Measurements from ENCODE around the gene DNAI1.

DNAI1 gene

DNA sequence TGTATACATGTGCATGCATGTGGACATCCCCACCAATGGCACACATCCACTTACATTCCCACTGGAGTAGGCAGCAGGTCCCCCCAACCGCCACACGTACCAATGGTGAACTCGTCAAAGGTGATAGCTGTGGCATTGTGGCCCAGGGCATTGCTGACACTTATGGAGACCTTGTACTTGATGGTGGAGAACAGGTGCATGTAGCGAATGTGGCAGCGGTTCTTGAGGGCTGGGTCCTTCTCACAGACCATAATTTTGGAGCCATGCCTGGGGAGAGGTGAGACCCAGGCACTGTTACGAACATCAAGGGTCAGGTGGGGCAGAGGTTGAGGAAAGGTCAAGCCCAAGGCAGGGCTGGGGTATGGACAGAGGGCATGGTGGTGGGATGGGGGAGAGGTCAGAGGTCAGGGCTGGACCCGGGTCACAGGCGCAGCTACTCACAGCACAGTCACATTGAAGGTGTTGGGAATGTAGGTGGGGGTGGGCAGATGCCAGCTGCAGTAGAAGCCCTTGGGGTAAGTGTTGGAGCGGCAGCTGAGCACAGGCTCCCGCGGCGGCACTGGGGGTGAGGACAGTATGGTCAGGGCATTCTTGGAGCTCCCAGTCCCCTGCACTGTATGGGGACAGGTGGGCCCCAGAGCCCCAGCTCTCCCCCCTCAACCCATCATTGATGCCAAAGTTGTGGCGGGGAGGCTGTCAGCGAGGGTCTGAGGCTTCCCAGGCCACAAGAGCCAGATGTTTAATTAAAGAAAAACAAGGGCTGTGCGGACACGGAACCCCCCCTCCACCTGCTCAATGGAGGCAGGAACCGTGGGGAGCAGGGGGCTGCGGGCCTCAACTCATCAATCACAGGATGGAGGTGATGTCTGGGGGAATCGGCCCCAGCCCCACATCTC lies 99.1 kb downstream of the DNAI1 start:
- DNase-seq (ENCODE audit: low spot score), result no peak

DNA sequence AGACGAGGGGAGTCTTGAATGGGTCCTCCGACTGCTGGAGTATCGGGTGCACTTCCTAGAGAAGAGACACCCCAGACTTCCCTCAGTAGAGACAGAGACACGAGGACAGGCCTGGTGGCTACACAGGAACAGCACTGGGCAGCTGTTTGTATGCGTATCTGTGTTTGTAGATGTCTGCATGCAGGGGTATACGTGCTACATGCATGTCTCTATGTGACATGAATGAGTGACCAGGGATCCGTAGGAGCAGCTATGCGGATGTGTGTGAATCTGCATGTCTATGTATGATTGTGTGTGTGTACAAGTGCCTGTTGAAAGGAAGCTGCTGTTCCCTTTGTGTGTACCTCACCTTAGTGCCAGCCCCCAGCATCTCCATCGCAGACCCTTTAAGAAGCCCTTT lies 99.8 kb downstream of the DNAI1 start:
- no peak for DNase-seq (ENCODE audit: low spot score)

DNA sequence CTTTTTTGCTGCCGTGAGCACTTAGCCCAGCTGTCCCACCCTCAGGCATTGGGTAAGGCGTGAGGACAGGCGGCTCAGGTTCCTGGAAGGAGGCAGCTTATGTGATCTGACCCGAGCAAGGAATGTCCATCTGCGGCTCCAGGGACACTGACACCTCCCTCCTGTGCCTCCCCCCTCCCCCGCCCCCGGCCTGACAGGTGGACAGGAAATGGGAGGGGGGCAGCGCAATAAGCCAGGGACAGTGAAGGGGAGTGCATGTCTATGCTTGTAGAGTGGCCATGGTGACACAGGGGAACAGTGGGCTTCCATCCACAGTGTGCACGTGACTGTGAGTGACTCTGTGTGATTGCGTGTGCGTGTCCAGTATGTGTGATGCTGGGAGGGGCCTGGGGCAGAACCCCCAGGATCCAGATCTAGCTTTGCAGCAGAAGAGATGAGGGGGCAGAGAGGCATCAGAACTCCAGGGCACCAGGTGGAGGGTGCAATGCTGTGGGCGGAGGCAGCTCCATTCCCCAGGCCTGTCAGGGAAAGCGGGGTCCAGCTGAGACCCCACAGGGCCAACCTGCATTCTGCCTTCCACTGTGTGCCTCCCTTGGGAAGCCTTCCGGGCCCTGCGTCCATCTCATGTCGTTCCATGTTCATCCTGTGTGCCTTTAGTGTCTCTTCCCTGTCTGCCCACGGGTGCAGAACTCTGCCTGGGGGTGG lies 100.5 kb downstream of the DNAI1 start:
- DNase-seq (ENCODE audit: low spot score), result no peak

DNA sequence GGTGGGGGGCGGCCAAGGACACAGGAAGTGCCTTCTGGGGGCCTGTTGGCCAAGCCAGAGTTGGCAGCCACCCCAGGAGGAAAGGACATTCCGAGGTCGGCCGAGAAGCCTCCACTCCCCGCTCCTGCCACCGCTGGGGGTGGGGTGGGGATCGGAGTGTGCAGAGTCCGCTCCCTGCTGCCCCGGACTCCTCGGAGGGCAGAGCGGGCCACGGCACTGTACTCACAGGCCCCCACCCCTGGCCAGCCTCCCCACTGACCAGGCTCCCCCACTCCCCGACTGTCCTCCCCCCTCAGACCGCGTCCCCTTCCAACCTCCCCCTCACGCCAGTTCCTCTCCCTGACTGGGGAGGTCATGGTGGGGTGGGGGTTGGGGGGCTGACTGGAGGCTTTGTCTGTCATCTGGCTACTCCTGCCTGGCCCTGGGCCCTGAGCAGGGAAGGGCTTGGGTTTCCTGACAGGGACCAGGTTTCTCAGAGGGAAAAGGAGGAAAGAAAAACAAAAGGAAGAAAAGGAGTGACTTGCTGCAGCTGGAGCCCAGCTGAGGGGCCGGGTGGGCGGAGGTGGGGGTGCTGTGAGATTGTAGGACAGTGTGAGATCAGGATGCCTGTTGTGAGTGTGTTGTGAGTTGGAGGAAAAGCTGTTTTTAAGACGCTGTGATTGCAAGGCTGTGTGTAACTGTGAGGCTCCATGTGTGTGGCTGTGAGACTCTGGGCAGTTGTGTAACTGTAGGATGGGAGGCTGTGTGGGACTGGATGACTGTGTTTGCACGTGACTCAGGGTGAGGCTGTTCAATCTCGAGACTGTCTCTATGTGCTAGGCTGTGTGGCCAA lies 101.2 kb downstream of the DNAI1 start:
- peak; percentile 31 for DNase-seq (ENCODE audit: low spot score)

DNA sequence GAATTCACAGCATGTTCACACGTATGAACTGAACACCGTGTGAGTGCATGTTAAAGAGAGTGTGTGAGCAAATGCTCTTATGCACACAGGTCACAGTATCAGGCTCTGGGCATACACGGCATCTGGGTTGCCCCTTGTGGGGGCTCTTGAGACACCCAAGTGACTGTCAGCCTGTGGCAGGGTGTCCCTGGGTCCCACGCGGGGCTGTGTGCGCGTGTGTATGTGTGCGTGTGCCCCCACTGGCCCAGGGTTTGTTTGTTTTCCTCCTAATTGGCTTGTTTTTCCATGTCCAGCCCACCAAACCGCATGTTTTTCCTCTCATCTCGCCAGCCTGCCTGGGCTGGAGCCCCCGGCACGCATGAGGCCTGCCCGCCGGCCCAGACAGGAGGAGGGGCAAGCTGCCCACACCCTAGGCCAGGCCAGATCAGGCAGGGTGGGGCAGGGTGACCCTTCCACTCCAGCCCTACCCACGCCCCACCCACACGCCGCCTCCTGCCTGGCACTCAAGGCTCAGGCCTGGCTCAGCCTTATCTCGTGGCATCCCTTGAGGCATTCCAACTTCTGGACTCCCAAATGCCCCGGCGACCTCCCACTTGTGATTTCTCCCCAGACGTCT lies 102.1 kb downstream of the DNAI1 start:
- DNase-seq (ENCODE audit: low spot score), result no peak

DNA sequence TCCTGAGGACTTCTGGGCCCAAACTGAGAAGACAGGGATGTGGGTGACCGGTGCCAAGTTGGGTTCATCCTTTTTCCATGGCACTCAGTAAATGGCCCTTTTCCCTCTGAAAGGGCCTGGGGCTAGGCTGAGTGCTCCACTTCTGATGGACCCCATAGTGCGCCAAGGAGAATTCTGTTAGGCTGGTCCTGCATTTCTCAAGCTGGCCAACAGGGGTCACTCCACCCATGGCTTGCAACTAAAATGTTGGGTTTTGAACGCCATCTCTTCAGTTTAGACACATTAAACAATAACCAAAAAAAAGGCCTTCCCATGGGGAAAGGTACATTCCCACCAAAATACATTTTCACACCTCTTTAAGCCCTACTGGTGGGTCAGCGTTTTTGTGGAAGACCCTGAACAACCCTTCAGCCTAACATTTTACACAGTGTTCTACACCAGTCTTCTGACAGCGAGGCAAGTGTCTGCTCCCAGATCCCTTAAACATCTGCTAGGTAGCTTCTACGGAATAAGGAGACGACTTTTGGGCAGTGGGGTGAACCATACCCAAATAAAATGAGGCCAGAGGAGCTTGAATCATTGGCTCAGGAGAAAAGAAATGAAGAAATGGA lies 103.6 kb downstream of the DNAI1 start:
- DNase-seq (ENCODE audit: low spot score), result no peak

DNA sequence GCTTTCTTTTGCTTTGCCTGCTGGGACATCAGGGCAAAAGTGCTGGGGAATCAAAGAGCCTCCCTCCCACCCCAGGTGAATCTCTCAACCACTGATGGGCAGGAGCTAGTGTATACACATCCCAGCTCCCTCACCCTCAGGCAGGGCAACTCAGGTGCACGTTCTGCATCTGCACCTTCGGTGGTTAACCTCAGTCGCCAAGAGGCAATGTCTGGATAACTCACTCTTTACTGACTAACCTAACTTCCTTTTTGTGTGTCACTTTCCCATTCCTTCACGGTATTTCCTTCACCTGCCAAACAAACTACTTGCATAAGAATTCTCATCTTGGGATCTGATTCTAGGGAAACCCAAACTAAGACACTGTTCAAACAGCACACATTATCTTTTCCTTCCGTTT lies 104.7 kb downstream of the DNAI1 start:
- no peak for DNase-seq (ENCODE audit: low spot score)

DNA sequence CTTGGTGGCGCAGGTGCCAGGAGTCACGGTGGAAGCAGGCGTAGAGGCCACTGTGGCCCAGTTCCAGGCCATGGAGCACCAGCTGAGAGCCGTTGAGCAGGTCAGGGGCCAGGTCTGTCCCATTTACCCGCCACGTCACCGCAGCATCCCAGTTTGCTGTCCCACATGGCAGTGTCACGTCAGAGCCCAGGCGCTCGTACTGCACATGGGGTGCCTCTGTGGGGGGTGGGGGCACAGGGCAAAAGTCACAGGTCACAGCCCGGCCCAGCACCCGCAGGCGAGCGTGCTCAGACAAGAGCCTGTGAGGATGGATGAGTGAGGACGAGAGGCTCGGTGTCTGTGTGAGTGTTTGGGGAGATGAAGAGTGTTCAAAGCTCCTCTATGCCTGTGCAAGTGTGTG lies 106.0 kb downstream of the DNAI1 start:
- DNase-seq (ENCODE audit: low spot score), result no peak

DNA sequence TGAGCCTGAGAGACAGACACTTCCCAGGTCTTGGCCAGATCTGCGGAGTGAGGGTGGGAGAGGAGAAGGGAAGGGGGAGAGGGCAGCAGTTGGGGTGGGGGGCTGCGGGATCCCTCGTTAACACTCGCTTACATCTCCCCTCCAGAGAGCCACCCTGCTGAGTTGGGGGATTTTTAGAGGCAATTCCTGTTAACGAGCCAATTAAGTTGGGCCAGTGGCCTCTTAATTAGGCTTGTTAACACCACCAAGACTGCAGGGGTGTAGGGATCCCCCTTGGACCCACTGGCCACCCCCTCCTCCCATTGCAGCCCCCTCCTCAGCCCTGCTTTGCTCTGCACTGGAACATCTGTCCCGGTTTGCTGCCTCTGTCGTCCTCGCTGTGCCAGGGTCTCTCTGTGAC lies 107.3 kb downstream of the DNAI1 start:
- DNase-seq (ENCODE audit: low spot score), result no peak

DNA sequence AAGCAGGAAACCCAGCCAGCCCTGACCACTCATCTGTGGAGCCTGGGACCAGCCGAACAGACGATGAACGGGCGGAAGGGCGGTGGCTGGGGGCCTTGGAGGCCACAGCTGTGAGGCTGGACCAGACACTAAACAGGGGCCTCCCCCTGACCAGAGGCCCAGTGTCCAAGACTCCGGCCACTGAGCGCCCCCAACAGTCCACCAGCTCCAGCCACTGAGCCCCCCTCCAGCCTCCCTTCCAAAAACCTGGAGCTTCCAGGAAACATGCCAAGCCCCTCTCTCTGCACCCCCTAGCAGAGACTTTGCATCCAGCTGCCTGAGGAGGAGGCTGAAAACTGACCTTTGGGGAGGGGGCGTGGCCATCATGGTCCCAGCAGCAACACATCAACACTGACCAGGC lies 107.7 kb downstream of the DNAI1 start:
- DNase-seq (ENCODE audit: low spot score), result no peak

DNA sequence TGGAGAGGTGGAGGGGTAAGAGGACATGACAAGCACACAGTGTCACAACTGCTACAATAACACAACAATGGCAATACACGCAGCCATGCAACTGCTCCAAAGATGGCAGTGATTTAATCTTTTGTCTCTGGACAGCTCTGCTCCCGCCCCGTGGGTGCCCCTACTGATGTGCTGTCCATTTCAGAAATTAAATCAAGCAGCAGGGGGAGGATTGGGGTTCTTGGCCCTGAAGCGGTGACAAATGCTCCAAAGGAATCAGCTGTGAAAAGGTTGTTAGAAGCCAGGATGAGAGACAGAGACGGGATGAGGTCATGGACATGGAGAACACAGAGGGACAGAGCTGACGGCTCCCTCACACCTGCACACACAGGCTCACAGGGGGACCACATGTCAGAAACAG lies 108.4 kb downstream of the DNAI1 start:
- DNase-seq (ENCODE audit: low spot score), result no peak

DNA sequence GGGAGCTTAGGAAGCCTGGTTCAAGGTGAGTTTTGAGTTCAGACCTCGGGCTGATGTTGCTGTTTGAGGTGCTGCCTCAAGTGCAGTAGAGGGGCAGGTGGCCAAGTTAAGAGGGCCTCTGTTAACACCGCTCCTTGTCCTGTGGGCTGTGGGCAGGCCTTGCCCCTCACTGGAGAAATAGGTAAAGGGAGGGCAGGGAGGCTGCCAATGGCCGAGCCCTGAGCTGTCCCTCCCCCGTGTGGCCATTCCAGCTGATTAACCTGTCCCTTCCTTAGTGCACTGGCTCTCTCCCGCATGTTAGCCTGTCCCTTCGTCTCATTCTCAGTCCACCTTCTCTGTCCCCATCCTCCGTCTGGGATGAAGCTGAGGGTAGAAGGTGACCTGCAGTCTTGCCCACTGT lies 109.5 kb downstream of the DNAI1 start:
- DNase-seq (ENCODE audit: low spot score), result no peak

DNA sequence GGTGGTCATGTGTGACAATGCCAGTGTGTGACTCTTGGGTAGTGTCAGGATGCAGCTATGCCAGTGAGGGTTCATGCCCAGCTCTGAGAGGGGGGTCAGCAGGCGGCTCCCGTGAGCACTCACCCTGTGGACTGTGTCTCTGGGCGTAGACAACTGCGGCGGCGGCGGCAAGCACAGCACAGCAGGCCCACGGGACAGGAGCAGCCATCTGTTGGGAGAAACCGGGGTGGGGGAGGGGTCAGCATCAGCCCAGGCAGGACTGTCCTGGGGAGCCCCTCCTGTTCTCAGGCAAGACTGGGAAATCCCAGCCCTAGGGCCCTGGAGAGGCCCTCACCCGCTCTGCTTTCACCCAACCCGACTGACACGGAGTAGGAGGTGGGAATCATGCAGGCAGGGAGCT lies 110.2 kb downstream of the DNAI1 start:
- no peak for DNase-seq (ENCODE audit: low spot score)

DNA sequence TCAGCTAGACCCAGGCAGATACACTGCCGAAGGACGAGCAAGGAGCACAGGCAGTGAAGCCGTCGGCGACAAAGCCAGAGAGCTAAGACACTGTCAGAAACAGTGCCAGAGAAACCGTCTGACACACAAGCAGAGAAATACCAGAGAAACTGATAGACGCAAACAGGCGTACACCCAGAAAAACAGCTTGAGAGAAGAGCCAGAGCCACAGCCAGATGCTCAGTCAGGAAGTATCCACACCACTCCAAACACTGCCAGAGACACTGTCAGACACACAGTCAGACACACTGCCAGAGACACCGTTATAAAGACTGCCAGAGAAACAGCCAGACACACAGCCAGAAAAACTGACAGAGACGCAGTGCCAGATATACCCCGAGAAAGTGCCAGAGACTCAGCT lies 111.8 kb downstream of the DNAI1 start:
- no peak for DNase-seq (ENCODE audit: low spot score)
